BE2C (cell line): ENCODE measurements around the gene CRADD.
"Not testable (repeated sequence)": the region's sequence is repeated elsewhere in the genome, so short reads cannot be mapped to it uniquely, and the experiment has no call there.

ENCODE experiments used
- DNase-seq: peaks from one replicate; pipeline ENCODE4 v3.0.0-alpha.2; 2020
- H3K27me3 ChIP-seq: fragments of 250-450 bp; sonication (Bioruptor Pico); 2 replicates; pipeline ENCODE4 v1.5.1; 2020; ENCODE audit warnings: mild to moderate bottlenecking
- H3K36me3 ChIP-seq: fragments of 250-450 bp; sonication (Bioruptor Pico); 2 replicates; pipeline ENCODE4 v1.5.1; 2020; ENCODE audit warnings: mild to moderate bottlenecking
- H3K4me1 ChIP-seq: fragments of 250-450 bp; sonication (Bioruptor Pico); 2 replicates; pipeline ENCODE4 v1.5.1; 2020
- H3K4me3 ChIP-seq: 2 replicates; pipeline ENCODE4 v1.5.1; 2011; ENCODE audit warnings: low read depth, low read length
- H3K9me3 ChIP-seq: fragments of 250-450 bp; sonication (Bioruptor Pico); 2 replicates; pipeline ENCODE4 v1.5.1; 2020
- CTCF ChIP-seq: IDR thresholded peaks from 2 replicates; pipeline ENCODE4 v1.5.1; 2012; ENCODE audit warnings: mild to moderate bottlenecking, low read depth, low read length

CRADD gene

GRCh38 chr12:93860668-93861373 is 183.6 kb downstream of the CRADD start:
- Histone ChIP-seq H3K4me1 (no peaks in the 10 kb centered on the region), H3K27me3 (no peaks in the 10 kb centered on the region), H3K36me3 (no peaks in the 10 kb centered on the region), H3K4me3 (no peak overlapping the region), H3K9me3 (peaks cover 4% of the 10 kb centered on the region; the same call in 1 of the 2 replicates)
- DNase-seq, result no peak
- TF ChIP-seq CTCF, result no peak

GRCh38 chr12:93862424-93862823 is 185.2 kb downstream of the CRADD start:
- H3K4me3 ChIP-seq, result no peak overlapping the region
- H3K36me3 ChIP-seq, result no peaks in the 10 kb centered on the region
- DNase-seq, result no peak
- TF ChIP-seq CTCF, result no peak
- no peaks in the 10 kb centered on the region for H3K4me1 ChIP-seq
- no peaks in the 10 kb centered on the region for H3K27me3 ChIP-seq
- peaks cover 4% of the 10 kb centered on the region for H3K9me3 ChIP-seq

GRCh38 chr12:93865751-93866150 is 188.6 kb downstream of the CRADD start:
- Histone ChIP-seq H3K27me3 (no peaks in the 10 kb centered on the region), H3K4me1 (no peaks in the 10 kb centered on the region), H3K9me3 (peaks cover 4% of the 10 kb centered on the region), H3K4me3 (no peak overlapping the region), H3K36me3 (no peaks in the 10 kb centered on the region)
- TF ChIP-seq CTCF, result no peak
- DNase-seq, result no peak

GRCh38 chr12:93868771-93869170 is 191.6 kb downstream of the CRADD start:
- no peak for TF ChIP-seq CTCF

GRCh38 chr12:93870020-93870795 is 193.0 kb downstream of the CRADD start:
- DNase-seq, result no peak

More at GRCh38 chr12:93868771-93869170, 191.6 kb downstream of the CRADD start:
- Histone ChIP-seq H3K36me3 (no peaks in the 10 kb centered on the region), H3K4me3 (no peak overlapping the region), H3K4me1 (no peaks in the 10 kb centered on the region), H3K27me3 (no peaks in the 10 kb centered on the region), H3K9me3 (peaks cover 4% of the 10 kb centered on the region)
- no peak for DNase-seq

GRCh38 chr12:93871566-93871965 is 194.4 kb downstream of the CRADD start:
- not testable (repeated sequence) for DNase-seq, H3K36me3 ChIP-seq, H3K4me1 ChIP-seq, H3K9me3 ChIP-seq, H3K27me3 ChIP-seq, H3K4me3 ChIP-seq

More at GRCh38 chr12:93870020-93870795, 193.0 kb downstream of the CRADD start:
- H3K4me3 ChIP-seq, result no peak overlapping the region
- no peaks in the 10 kb centered on the region for H3K27me3 ChIP-seq
- no peaks in the 10 kb centered on the region for H3K4me1 ChIP-seq
- no peaks in the 10 kb centered on the region for H3K36me3 ChIP-seq
- peaks cover 4% of the 10 kb centered on the region for H3K9me3 ChIP-seq
- no peak for TF ChIP-seq CTCF
